ENCODE measurements around the gene E2F8.

DNA sequence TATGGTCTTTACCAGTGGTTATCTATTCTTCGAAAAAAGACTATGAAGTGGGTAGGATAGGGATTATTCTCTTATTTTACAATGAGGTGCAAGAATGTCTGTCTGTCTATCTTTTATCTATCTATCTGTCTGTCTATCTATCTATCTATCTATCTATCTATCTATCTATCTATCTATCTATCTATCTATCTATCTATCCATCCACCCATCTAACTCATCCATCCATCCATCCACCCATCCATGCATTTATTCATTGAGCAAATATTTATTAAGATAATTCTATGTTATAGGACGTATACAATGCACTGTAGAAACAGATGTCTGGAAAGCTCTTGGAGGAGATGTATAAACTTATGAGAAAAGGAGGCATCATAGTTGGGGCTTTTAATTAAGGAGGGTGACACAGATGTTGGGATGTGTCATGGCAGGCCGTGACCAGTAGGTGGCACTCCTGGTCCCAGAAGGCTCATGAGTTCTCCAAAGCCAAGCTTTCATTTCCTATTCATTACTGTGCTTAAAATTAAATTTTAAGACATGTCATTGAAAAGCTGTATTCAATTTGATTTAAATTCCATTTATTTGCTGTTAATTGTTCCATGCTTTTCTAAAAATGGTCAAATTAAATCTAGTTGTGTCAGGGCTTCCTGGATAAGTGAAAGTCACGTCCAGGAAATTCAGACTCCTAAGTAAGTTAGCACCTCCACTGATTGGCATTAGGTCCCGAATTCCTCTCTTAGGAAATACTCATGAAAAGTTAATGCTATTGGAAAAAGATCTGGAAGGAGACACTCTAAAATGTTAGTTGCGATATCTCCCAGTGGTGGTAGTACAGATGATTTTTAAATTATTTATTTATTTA, 19.0 kb upstream of the E2F8 start:
- TF ChIP-seq, protein P1, sequence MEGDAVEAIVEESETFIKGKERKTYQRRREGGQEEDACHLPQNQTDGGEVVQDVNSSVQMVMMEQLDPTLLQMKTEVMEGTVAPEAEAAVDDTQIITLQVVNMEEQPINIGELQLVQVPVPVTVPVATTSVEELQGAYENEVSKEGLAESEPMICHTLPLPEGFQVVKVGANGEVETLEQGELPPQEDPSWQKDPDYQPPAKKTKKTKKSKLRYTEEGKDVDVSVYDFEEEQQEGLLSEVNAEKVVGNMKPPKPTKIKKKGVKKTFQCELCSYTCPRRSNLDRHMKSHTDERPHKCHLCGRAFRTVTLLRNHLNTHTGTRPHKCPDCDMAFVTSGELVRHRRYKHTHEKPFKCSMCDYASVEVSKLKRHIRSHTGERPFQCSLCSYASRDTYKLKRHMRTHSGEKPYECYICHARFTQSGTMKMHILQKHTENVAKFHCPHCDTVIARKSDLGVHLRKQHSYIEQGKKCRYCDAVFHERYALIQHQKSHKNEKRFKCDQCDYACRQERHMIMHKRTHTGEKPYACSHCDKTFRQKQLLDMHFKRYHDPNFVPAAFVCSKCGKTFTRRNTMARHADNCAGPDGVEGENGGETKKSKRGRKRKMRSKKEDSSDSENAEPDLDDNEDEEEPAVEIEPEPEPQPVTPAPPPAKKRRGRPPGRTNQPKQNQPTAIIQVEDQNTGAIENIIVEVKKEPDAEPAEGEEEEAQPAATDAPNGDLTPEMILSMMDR (IDR thresholded peaks at IDR 0.05; ENCODE audit: low read depth, low read length, poor library complexity, severe bottlenecking) = peak; percentile 93
- TF ChIP-seq EZH2phosphoT487 (IDR thresholded peaks at IDR 0.05; ENCODE audit: borderline replicate concordance, low read length) = no peak
